Prostate gland (tissue), 2 donors: Measurements from ENCODE around the gene RNF152.

Source experiments
- POLR2A ChIP-seq: fragments of 450-650 bp; IDR thresholded peaks from one replicate; pipeline ENCODE4 v1.6.1; 2016; ENCODE audit warnings: antibody characterized with exemption, mild to moderate bottlenecking
- POLR2AphosphoS5 ChIP-seq: sonication (generic); formaldehyde crosslinking; IDR thresholded peaks from one replicate; pipeline ENCODE4 v1.6.1; 2017; ENCODE audit warnings: antibody characterized with exemption
- TF ChIP-seq, protein P1 (sequence below), 4 experiments: fragments of 200-600 bp in 2 of 4; fragments of 450-650 bp in 2 of 4; sonication (generic) in 2 of 4; IDR thresholded peaks; 1 replicate in 3 of 4; 2 replicates in 1 of 4; pipeline ENCODE4 v1.5.1; 2016 to 2019; ENCODE audit warnings: antibody characterized with exemption in 4 of 4, mild to moderate bottlenecking in 2 of 4, moderate library complexity in 2 of 4

DNA sequence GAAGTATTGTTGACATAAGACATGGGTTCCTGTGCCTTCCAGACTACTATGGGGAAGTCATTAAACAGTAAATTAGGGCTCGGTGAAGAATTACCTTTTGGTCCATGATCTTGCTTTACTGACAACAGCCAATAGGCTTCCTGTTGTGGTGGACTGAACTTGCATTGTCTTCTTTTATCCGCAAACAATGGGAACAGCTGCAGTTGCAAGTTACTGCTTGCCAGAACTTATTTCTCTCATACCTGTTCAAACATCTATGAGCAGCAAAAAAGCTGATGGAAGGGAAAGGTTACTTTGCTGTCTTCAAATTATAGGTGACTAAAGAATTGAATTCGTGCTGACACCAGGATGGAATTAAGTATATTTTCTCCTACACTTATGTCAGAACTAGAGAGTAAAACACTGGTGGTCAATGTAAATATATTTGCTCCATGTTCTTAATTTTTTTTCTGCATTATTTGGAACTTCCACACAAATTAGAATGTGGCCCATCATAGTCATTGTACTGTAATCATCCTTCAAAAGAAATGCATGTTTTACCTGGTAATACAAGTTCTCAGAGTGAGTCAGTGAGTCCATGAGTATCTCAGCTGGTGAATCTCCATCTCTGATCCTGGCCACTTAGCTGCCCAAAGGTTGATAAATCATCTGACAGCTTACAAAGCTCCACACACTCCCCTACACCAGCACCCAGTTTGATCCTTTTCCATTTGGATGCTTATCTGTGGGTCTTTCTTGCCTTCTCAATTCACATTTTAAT, 37.3 kb upstream of the RNF152 start:
- TF ChIP-seq, protein P1, sequence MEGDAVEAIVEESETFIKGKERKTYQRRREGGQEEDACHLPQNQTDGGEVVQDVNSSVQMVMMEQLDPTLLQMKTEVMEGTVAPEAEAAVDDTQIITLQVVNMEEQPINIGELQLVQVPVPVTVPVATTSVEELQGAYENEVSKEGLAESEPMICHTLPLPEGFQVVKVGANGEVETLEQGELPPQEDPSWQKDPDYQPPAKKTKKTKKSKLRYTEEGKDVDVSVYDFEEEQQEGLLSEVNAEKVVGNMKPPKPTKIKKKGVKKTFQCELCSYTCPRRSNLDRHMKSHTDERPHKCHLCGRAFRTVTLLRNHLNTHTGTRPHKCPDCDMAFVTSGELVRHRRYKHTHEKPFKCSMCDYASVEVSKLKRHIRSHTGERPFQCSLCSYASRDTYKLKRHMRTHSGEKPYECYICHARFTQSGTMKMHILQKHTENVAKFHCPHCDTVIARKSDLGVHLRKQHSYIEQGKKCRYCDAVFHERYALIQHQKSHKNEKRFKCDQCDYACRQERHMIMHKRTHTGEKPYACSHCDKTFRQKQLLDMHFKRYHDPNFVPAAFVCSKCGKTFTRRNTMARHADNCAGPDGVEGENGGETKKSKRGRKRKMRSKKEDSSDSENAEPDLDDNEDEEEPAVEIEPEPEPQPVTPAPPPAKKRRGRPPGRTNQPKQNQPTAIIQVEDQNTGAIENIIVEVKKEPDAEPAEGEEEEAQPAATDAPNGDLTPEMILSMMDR (IDR thresholded peaks at IDR 0.05) = no peak
- no peak for TF ChIP-seq POLR2A
- peak; percentile 13 for TF ChIP-seq POLR2AphosphoS5
